ENCODE results near the gene KLK5. TPM values are rescaled to one million over a fixed set of nuclear protein-coding genes. Genes with fewer than 3 reads are reported as not detected.

Gene KLK5
- total RNA-seq, 4 donors from 2014 or later, result 3.3 to 12.2 (median 9.7) TPM; not detected in 1

GRCh38 chr19:50959731-50960500 lies 7.1 kb upstream of the KLK5 start:
- DNase-seq (ENCODE audit: low spot score), result no peak
- ATAC-seq (ENCODE audit: low FRiP score), result no peak
- TF ChIP-seq, protein P1, sequence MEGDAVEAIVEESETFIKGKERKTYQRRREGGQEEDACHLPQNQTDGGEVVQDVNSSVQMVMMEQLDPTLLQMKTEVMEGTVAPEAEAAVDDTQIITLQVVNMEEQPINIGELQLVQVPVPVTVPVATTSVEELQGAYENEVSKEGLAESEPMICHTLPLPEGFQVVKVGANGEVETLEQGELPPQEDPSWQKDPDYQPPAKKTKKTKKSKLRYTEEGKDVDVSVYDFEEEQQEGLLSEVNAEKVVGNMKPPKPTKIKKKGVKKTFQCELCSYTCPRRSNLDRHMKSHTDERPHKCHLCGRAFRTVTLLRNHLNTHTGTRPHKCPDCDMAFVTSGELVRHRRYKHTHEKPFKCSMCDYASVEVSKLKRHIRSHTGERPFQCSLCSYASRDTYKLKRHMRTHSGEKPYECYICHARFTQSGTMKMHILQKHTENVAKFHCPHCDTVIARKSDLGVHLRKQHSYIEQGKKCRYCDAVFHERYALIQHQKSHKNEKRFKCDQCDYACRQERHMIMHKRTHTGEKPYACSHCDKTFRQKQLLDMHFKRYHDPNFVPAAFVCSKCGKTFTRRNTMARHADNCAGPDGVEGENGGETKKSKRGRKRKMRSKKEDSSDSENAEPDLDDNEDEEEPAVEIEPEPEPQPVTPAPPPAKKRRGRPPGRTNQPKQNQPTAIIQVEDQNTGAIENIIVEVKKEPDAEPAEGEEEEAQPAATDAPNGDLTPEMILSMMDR (IDR thresholded peaks at IDR 0.05), result no peak

GRCh38 chr19:50957587-50957986 lies 4.7 kb upstream of the KLK5 start:
- DNase-seq (ENCODE audit: low spot score) (no peak), ATAC-seq (ENCODE audit: low FRiP score) (no peak)
- TF ChIP-seq, protein P1 (IDR thresholded peaks at IDR 0.05), result no peak

- TF ChIP-seq, protein P1 (IDR thresholded peaks at IDR 0.05), result no peak
- DNase-seq (ENCODE audit: low spot score), result no peak
- ATAC-seq (ENCODE audit: low FRiP score), result no peak
Measured at GRCh38 chr19:50949861-50950260, 3.0 kb downstream of the KLK5 start.

DNA sequence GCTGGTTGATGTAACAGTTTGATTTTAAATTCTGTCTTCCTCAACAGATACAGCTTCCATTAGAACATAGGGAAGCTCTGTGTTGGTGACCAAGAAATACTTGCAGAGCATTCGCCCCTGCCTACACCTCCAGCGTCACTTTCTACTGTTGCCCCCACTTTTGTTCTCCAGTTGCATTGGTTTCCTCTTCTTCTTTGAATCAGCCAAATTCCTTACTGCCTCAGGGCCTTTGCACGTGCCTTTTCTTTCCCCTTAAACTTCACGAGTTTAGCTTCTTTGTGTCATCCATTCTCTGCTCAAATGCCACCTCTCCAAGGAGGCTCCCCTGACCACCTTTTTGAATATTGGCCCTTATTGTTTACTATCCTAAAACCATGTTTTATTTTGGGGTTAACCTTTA lies 5.7 kb downstream of the KLK5 start:
- ATAC-seq (ENCODE audit: low FRiP score), result no peak
- TF ChIP-seq, protein P1 (IDR thresholded peaks at IDR 0.05), result no peak

DNA sequence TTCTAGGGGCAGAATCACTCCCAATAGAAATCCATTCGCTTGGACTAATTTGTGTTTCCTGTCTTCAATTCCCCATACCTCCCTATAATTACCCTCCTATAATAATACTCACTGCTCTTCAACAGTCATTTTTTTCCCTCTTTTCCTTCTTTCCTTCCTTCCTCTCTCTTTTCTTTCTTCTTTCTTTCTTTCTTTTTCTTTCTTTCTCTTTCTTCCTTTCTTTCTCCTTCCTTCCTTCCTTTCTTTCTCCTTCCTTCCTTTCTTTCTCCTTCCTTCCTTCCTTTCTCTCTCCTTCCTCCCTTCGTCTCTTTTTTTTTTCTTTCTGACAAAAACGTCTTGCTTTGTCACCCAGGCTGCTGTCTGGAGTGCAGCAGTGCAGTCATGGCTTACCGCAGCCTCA lies 8.0 kb downstream of the KLK5 start:
- DNase-seq (ENCODE audit: low spot score) (no peak), ATAC-seq (ENCODE audit: low FRiP score) (no peak)
- TF ChIP-seq, protein P1 (IDR thresholded peaks at IDR 0.05), result no peak

More for the DNA sequence above, 5.7 kb downstream of the KLK5 start:
- no peak for DNase-seq (ENCODE audit: low spot score)

DNA sequence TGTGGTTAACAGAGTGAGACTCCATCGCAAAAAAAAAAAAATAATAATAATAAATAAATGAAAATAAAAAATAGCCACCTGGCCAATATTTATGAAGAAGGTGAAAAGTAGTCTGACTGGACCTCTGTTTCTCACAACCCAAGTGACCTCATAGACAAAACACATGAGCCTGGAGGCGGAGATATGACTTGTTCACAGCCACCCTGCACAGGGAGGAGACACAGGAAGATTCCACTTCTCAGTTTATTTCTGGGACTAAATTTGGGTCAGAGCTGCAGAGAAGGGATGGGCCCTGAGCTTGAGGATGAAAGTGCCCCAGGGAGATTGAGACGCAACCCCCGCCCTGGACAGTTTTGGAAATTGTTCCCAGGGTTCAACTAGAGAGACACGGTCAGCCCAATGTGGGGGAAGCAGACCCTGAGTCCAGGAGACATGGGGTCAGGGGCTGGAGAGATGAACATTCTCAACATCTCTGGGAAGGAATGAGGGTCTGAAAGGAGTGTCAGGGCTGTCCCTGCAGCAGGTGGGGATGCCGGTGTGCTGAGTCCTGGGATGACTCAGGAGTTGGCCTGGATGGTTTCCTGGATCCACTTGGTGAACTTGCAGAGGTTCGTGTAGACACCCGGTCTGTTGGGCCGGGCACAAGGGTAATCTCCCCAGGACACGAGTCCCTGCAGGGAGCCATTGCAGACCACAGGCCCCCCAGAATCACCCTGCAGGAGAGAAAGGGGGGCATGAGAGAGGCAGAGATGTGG lies 9.6 kb downstream of the KLK5 start:
- no peak for DNase-seq (ENCODE audit: low spot score)
- TF ChIP-seq, protein P1 (IDR thresholded peaks at IDR 0.05), result no peak
- ATAC-seq (ENCODE audit: low FRiP score), result no peak

All from omental fat pad (tissue), 4 donors.